ENCODE data around the gene ABCC4.

The ABCC4 gene

DNA sequence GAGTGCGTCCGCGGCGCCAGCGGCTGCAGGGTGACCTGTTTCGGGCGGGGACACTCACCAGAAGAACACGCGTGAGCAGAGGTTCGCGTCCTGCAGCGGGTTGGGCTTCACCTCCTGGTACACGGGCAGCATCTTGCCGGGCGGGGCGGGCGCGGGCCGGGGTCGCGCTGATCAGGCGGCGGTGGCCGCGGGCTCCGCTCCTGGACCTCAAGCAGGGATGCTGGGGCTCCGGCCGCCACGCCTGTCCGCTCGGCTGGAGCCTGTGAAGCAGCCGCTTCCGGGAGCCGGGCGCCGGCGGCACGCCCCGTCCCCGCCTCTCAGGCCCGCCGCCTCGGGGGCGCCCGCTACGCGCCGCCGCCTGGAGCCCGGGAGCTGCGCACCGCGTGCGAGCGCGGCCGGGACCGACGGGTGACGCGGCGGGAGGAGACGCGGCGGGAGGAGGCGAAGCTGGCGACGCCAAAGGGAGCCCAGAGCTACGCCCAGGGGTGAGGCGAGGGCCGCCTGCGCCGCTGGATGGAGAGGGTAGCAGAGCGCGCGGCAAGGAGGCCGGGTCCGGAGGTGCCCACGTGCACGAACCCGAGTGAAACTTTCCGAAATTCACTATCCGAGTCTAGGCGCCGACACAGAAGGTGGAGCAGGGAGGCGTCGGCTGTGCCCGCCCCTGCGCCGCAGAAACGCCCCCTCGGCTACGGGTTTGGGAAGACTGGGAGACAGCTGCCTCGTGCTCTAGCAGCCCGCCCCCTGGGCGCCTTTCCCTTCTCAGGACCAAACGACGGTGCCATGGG lies at the start of gene ABCC4:
Gene ABCC4 (minus strand): TSS at position 269 of the 785 bp plus-strand sequence. CDS start 137 bp downstream, at position 132.
- DNase-seq, result peak; percentile 83

- DNase-seq, result no peak
Measured at GRCh38 chr13:95349267-95349666, 48.0 kb upstream of the ABCC4 start.

DNA sequence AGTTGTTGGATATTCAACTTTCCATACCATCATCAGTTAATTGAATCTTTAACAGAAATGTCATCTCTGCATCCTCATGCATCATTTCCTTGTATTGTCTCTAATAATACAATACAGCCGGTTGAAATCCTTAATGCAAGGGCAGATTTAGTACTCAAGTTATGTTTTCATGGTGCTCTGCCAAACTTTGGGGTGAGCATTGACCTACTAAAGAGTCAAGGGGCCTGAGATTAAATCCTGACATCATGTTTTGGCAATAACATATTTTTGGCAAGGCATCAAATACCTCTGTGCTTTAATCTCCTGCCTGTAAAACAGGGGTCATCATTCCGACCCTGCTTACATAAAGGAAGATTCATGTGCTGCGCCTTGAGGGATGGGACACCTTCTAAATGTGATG lies 42.7 kb upstream of the ABCC4 start:
- DNase-seq, result no peak

DNA sequence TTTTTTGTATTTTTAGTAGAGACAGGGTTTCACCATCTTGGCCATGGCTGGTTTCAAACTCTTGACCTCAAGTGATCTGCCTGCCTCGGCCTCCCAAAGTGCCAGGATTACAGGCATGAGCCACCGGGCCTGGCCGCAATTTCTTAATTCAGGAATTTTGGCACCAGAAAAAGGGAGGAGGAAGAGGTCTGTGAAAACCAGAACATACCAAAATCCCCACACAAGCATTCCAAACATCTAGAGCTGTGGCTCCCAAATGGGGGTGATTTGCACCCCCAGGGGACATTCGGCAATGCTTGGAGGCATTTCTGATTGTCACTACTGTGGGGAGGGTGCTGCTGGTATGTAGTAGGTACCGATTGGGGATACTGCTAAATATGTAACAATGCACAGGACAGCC lies 40.2 kb upstream of the ABCC4 start:
- no peak for DNase-seq

DNA sequence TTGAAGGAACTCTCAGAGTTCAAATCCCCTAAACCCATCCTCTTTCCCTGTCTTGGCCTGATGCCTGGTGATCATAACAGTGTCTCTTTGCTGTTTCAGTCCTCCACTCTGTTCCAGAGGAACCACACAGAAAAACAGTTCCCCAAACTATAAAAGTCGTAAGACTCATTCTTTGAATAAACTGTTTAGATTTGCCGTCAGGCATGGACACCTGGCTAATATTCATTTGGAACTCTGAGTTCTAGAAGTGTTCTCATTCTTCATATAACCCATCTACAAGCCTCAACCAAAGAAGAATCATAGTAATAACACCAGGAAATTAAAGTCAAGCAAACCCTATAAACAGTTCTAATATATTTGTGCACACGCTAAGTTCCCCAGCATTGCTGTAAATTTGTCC lies 37.7 kb upstream of the ABCC4 start:
- DNase-seq, result no peak

DNA sequence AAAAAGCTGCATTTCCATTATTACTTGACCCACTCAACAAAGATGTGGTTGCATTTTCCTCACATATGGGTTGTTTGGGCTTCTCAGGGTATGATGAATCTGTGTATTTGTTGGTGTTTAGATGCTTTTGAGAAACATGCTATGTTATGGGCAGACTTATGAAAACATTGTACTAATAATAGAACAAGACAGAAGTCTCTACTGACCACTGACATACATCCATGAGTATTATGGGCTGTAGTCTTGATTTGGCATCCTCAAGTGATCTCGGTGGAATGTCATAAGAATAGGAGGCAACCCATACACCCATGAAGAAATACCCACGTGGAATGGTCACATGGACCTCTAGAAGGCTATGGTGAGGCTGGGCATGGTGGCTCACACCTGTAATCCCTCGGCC lies 36.3 kb upstream of the ABCC4 start:
- no peak for DNase-seq

DNA sequence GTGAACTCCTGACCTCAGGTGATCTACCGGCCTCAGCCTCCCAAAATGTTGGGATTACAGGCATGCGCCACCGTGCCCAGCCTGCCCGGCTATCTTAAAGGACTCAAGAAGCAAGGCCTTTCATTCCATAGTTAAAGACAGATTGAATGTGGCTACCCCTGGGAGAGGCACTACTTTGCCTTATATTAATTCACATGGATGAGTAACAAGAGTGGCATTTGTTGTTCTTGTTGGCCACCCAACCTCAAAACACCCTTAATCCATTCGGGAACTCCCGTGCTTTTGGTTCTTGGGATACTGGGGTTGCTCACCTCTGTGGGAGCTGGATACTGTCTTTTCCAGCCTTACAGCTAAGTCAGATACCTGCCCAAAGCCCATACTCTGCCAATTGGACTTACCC lies 34.4 kb upstream of the ABCC4 start:
- DNase-seq, result peak; percentile 7

DNA sequence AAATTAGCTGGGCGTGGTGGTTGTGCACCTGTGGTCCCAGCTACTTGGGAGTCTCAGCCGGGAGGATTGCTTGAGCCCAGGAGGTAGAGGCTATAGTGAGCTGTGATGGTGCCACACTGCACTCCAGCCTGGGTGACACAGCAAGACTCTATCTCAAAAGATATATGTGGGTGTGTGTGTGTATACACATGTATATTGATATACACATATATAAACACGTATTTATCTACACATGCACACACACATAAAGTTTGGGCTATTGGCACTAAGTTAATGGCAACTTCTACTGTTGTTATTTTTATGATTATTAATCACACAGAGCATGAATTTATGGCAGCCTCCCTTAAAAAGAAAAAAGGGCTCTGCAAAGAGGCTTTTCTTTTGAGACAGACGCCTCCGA lies 27.1 kb upstream of the ABCC4 start:
- no peak for DNase-seq

DNA sequence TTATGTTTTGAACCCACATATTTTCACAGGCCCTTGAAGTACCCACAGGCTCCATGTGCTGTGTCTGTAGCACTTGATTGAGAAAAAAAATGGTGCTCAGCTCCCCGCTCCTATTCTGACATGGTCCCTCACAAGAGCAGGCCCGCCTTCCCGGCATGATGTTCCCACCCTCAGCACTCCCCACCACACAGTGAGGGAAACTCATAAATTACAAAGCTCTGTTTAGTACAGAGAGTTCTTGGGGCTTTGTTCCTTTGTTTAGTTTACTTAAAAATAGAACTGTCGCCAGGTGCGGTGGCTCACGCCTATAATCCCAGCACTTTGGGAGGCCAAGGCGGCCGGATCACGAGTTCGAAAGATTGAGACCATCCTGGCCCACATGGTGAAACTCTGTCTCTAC lies 25.9 kb upstream of the ABCC4 start:
- no peak for DNase-seq

GRCh38 chr13:95326695-95327094 lies 25.4 kb upstream of the ABCC4 start:
- DNase-seq, result no peak

DNA sequence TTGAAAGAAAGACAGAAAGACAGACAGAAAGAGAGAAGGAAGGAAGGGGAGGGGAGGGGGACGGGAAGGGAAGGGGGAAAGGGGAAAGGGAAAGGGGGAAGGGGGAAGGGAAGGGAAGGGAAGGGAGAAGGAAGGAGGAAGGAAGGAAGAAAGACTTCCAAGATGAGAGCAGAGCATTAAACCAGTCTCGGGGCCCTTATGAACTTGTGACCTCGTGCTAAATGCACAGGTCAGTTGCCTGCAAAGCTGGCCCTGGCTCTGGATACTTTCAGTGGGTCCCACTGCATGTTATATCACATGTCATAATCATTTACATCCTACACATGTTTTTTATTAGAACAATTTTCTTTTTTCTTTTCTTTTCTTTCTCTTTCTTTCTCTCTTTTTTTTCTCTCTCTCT lies 24.2 kb upstream of the ABCC4 start:
- no peak for DNase-seq

GRCh38 chr13:95323930-95324662 lies 22.8 kb upstream of the ABCC4 start:
- DNase-seq, result no peak

GRCh38 chr13:95319551-95320274 lies 18.5 kb upstream of the ABCC4 start:
- DNase-seq, result no peak

DNA sequence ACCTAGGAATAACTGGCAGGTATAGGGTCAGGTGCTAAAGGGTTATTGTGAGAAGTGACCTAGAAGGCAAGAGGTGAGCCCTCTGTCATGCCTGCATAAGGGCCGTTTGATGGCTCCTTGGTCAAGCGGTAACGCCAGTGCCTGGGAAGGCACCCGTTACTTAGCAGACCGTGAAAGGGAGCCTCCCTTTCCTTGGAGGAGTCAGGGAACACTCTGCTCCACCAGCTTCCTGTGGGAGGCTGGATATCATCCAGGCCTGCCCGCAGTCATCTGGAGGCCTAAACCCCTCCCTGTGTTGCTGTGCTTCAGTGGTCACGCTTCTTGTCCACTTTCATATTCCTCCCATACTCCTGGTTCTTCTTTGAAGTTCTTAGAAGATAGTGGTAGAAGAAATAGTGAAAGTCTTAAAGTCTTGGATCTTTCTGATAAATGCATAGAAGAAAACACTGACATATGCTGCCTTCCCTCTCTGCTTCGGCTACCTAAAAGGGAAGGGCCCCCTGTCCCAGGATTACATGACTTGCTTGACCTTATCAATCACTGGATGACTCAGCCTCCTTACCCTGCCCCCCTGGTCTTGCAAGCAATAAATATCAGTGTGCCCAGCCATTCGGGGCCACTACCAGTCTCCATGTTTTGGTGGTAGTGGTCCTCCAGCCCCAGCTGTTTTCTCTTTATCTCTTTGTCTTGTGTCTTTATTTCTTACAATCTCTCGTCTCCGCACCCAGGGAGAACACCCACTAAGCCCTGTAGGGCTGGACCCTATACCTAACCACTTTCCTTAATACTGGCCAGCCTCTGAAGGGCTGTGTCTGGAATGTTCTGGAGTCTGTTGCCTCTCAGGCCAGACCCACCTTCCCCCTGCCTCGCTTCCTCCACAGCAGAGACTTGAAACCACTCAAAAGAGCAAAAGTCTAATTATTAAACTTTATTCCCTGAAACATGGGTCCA lies 16.1 kb upstream of the ABCC4 start:
- DNase-seq, result peak; percentile 63

DNA sequence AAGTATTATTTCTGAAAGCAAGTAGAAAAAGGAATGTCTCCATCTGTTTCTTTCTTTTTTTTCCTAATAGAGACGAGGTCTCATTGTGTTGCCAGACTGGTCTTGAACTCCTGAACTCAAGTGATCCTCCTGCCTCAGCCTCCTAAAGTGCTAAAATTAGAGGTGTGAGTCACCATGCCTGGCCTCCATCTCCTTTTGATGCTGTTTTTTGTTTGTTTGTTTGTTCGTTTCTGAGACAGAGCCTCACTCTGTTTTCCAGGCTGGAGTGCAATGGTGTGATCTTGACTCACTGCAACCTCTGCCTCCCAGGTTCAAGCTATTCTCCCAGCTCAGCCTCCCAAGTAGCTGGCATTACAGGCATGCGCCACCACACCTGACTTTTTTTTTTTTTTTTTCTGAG lies 14.5 kb upstream of the ABCC4 start:
- DNase-seq, result no peak

DNA sequence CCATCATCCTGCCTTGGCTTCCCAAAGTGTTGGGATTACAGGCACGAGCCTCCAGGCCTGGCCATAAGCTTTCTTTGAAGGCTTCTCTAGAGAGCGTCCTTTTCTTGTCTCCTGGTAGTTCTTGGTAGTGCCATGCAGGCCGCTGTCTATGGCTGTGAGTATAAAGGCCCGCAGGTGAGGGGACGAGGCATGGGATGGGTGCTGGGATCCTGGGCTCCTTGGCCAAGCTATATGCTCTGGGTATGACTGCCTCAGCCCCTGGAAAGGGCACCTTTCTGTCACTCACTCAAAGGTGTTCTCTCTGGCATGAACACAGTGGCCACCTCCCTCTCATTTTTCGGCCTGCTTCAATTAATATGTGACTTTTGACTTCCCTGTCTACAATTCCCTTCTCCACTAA lies 6.3 kb upstream of the ABCC4 start:
- DNase-seq, result no peak

DNA sequence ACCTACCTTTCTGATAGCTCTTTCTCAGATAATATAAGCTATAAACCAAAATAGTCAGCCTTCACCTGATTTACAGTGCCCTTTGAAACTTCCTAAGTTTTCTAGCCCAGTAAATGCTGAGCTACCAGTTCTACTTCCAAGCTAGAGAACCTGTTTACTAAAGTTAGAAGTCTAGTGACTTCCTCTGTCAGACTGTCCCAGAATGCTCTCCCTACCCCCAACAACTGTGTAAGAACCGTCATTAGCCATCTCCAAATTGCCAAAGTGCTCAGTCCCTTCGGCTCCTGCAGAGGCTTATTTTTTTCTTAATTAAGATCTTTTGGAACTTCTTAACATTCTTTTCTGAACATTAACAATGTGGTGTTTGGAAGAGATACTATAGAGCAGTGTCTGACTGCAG lies 3.2 kb upstream of the ABCC4 start:
- DNase-seq, result no peak

GRCh38 chr13:95301968-95302393 lies 730 bp upstream of the ABCC4 start:
- DNase-seq, result peak; percentile 59

DNA sequence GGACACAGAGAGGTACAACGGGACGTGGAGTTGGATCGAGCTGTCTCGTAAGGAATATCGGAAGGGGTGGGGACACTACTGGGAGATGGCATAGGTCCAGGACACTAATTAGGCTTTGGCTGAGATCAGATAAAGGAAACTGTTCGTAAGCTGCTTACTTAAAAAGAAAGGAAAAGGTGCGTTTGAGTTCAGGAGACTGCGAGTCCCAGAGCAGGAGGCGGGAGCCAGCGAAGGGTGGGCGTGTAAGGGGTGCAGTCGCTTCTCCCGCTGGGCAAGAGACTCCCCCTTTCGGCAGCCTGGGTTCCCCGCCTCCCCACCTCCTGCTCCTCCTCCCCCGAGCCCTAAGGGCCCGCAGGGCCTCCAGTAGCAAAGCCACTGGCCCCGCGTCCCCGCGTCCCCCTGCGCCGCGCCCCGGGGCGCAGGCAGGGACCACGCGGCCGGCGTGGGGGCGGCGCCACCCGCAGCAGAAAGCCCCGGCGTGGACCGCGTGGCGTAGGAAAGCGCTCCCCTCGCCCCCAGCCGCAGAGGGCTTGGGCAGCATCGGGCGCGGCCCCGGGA lies 547 bp downstream of the ABCC4 start:
- peak; percentile 36 for DNase-seq

GRCh38 chr13:95298971-95299621 lies 2.2 kb downstream of the ABCC4 start:
- DNase-seq, result peak; percentile 65

GRCh38 chr13:95298169-95298965 lies 2.9 kb downstream of the ABCC4 start:
- no peak for DNase-seq

Data from kidney glomerular epithelial cell (primary cell).